IMR-90 (cell line): ENCODE data around the gene ASTN2. TPM values are rescaled to one million over a fixed set of nuclear protein-coding genes. Genes with fewer than 3 reads are reported as not detected.

ENCODE experiments used
- ATAC-seq: fragments of 200-7000 bp; cut with Tn5 transposase; 2 replicates; pipeline ENCODE4 v1.9.1; 2020; ENCODE audit warnings: low read depth, mild to moderate bottlenecking, moderate library complexity
- BruUV-seq: library from RNA; stranded (reverse); fragments of 400-500 nt; replicated peaks from 2 replicates; lab custom pipeline; 2021; lab: Mats Ljungman, UMichigan
- CTCF ChIA-PET: fragments of 300-600 bp; formaldehyde crosslinking; extraction: SDS; loops from one replicate; lab custom pipeline; 2021; ENCODE audit warnings: antibody characterized with exemption; lab: Yijun Ruan, JAX
- POLR2A ChIA-PET: fragments of 300-600 bp; sonication (Branson Sonifier 250); formaldehyde crosslinking; loops from one replicate; lab custom pipeline; 2022; ENCODE audit warnings: antibody characterized with exemption; ENCODE audit not compliant: unreplicated experiment; lab: Charles Lee
- DNase-seq: peaks from one replicate; pipeline ENCODE4 v3.0.0; 2013
- H2AFZ ChIP-seq: replicated peaks from 2 replicates; pipeline ENCODE3; 2013; ENCODE audit warnings: low read length, mild to moderate bottlenecking; ENCODE audit not compliant: poor library complexity
- H2AK5ac ChIP-seq: 2 replicates; pipeline ENCODE4 v1.6.1; 2013; ENCODE audit warnings: low read depth, low read length, inconsistent platforms
- H2AK9ac ChIP-seq: replicated peaks from 2 replicates; pipeline ENCODE3; 2013; ENCODE audit warnings: mild to moderate bottlenecking, low read depth, low read length, moderate library complexity; ENCODE audit not compliant: poor library complexity
- H2BK120ac ChIP-seq: 2 replicates; pipeline ENCODE4 v1.6.1; 2013; ENCODE audit warnings: low read depth, low read length, inconsistent platforms
- H2BK15ac ChIP-seq: 3 replicates; pipeline ENCODE4 v1.6.1; 2013; ENCODE audit warnings: low read depth, low read length, inconsistent platforms
- H2BK20ac ChIP-seq: 2 replicates; pipeline ENCODE4 v1.6.1; 2013; ENCODE audit warnings: low read depth, mild to moderate bottlenecking, inconsistent platforms, low read length, moderate library complexity
- H2BK5ac ChIP-seq: 2 replicates; pipeline ENCODE4 v1.6.1; 2013; ENCODE audit warnings: mild to moderate bottlenecking, low read depth, low read length, inconsistent platforms; ENCODE audit not compliant: poor library complexity, severe bottlenecking
- H3K14ac ChIP-seq: replicated peaks from 2 replicates; pipeline ENCODE4 v1.6.1; 2013; ENCODE audit warnings: low read depth, low read length, inconsistent platforms
- H3K18ac ChIP-seq: 2 replicates; pipeline ENCODE4 v1.6.1; 2013; ENCODE audit warnings: low read depth, low read length, control low read depth
- H3K23ac ChIP-seq: 2 replicates; pipeline ENCODE4 v1.6.1; 2013; ENCODE audit warnings: low read depth, low read length, inconsistent platforms
- H3K27ac ChIP-seq: 2 replicates; pipeline ENCODE4 v1.5.1; 2013; ENCODE audit warnings: mild to moderate bottlenecking, control low read depth, low read length; ENCODE audit not compliant: insufficient read depth
- H3K27me3 ChIP-seq: 2 replicates; pipeline ENCODE4 v1.6.1; 2013; ENCODE audit warnings: low read length; ENCODE audit not compliant: control insufficient read depth, insufficient read depth
- H3K36me3 ChIP-seq: 2 replicates; pipeline ENCODE4 v1.6.1; 2013; ENCODE audit warnings: low read length, mixed read lengths; ENCODE audit not compliant: control insufficient read depth, insufficient read depth
- H3K4ac ChIP-seq: 2 replicates; pipeline ENCODE4 v1.6.1; 2013; ENCODE audit warnings: low read depth, low read length, inconsistent platforms
- H3K4me1 ChIP-seq: 2 replicates; pipeline ENCODE4 v1.6.1; 2013; ENCODE audit warnings: low read length, mixed read lengths; ENCODE audit not compliant: control insufficient read depth, insufficient read depth
- H3K4me2 ChIP-seq: 2 replicates; pipeline ENCODE4 v1.6.1; 2013; ENCODE audit warnings: low read depth, mild to moderate bottlenecking, control low read depth, low read length, moderate library complexity
- H3K4me3 ChIP-seq: 2 replicates; pipeline ENCODE4 v1.5.1; 2013; ENCODE audit warnings: low read depth, mild to moderate bottlenecking, control low read depth, low read length, moderate library complexity; ENCODE audit not compliant: insufficient read depth
- H3K56ac ChIP-seq: 2 replicates; pipeline ENCODE4 v1.6.1; 2013; ENCODE audit warnings: low read length, inconsistent platforms; ENCODE audit not compliant: insufficient read depth; ENCODE audit errors: extremely low read depth
- H3K79me1 ChIP-seq, 2 experiments: 2 replicates each; pipeline ENCODE4 v1.6.1; 2013; ENCODE audit warnings: low read length in 2 of 2, inconsistent platforms in 1 of 2, low read depth in 1 of 2
- H3K9ac ChIP-seq: 2 replicates; pipeline ENCODE4 v1.6.1; 2013; ENCODE audit warnings: low read depth, low read length, control low read depth
- H3K9me1 ChIP-seq: 2 replicates; pipeline ENCODE4 v1.6.1; 2013; ENCODE audit warnings: low read length, inconsistent platforms; ENCODE audit not compliant: insufficient read depth
- H3K9me3 ChIP-seq: 2 replicates; pipeline ENCODE4 v1.6.1; 2013; ENCODE audit warnings: low read length; ENCODE audit not compliant: control insufficient read depth, insufficient read depth
- H4K20me1 ChIP-seq: 2 replicates; pipeline ENCODE4 v1.6.1; 2013; ENCODE audit warnings: low read length, inconsistent platforms; ENCODE audit not compliant: insufficient read depth
- H4K5ac ChIP-seq: 2 replicates; pipeline ENCODE4 v1.6.1; 2013; ENCODE audit warnings: mild to moderate bottlenecking, low read depth, low read length, control low read depth
- H4K8ac ChIP-seq, 2 experiments: 2 replicates each; pipeline ENCODE4 v1.6.1; 2013; ENCODE audit warnings: low read depth in 2 of 2, low read length in 2 of 2, control low read depth in 1 of 2, inconsistent platforms in 1 of 2
- H4K91ac ChIP-seq: 2 replicates; pipeline ENCODE4 v1.6.1; 2013; ENCODE audit warnings: low read depth, low read length, inconsistent platforms; ENCODE audit not compliant: insufficient read depth
- BHLHE40 ChIP-seq: fragments of 150-350 bp; IDR thresholded peaks from 2 replicates; pipeline ENCODE4 v1.6.1; 2016; ENCODE audit warnings: mild to moderate bottlenecking, low read depth, low read length
- CEBPB ChIP-seq: IDR thresholded peaks from 2 replicates; pipeline ENCODE4 v1.6.1; 2012; ENCODE audit warnings: low read depth, low read length, improper control_type of control experiment
- CHD1 ChIP-seq: IDR thresholded peaks from 2 replicates; pipeline ENCODE4 v1.6.1; 2012; ENCODE audit warnings: low read depth, low read length, improper control_type of control experiment
- FOS ChIP-seq: fragments of 150-350 bp; IDR thresholded peaks from 2 replicates; pipeline ENCODE4 v1.6.1; 2016; ENCODE audit warnings: low read depth, low read length
- MAFK ChIP-seq: IDR thresholded peaks from 2 replicates; pipeline ENCODE4 v1.6.1; 2012; ENCODE audit warnings: low read depth, low read length, improper control_type of control experiment
- MAZ ChIP-seq: IDR thresholded peaks from 2 replicates; pipeline ENCODE4 v1.6.1; 2012; ENCODE audit warnings: low read depth, mild to moderate bottlenecking, low read length, improper control_type of control experiment, moderate library complexity, borderline replicate concordance
- MXI1 ChIP-seq: IDR thresholded peaks from 2 replicates; pipeline ENCODE4 v1.6.1; 2012; ENCODE audit warnings: low read depth, mild to moderate bottlenecking, low read length, moderate library complexity, borderline replicate concordance
- NFE2L2 ChIP-seq: fragments of 150-350 bp; IDR thresholded peaks from 2 replicates; pipeline ENCODE4 v1.6.1; 2016; ENCODE audit warnings: low read depth, mild to moderate bottlenecking, low read length
- POLR2A ChIP-seq: IDR thresholded peaks from 2 replicates; pipeline ENCODE4 v1.6.1; 2012; ENCODE audit warnings: mild to moderate bottlenecking, low read depth, low read length
- RAD21 ChIP-seq: IDR thresholded peaks from 2 replicates; pipeline ENCODE4 v1.6.1; 2012; ENCODE audit warnings: low read length, improper control_type of control experiment
- RCOR1 ChIP-seq: IDR thresholded peaks from 2 replicates; pipeline ENCODE4 v1.6.1; 2012; ENCODE audit warnings: mild to moderate bottlenecking, low read length, improper control_type of control experiment; ENCODE audit not compliant: insufficient replicate concordance
- SMC3 ChIP-seq: fragments of 150-350 bp; IDR thresholded peaks from 2 replicates; pipeline ENCODE4 v1.6.1; 2016; ENCODE audit warnings: low read depth, mild to moderate bottlenecking, antibody characterized with exemption, low read length, moderate library complexity
- WGBS, 2 experiments: methylation state at CpG; one replicate each; pipeline versions ENCODE4 v1.1.5 to v1.1.7; 2013; ENCODE audit warnings: missing lambda C conversion rate in 2 of 2; ENCODE audit not compliant: insufficient read length in 1 of 2; ENCODE audit errors: extremely low coverage in 2 of 2; 5-methylcytosine and 5-hydroxymethylcytosine counted together
- dilution Hi-C: fragments of 300-500 bp; cut with HindIII; formaldehyde crosslinking; loops from one replicate; pipeline ENCODE4 v1.14.3; 2018; ENCODE audit warnings: low sequenced_read_pairs; ENCODE audit not compliant: unreplicated experiment
- in situ Hi-C: fragments of 300-500 bp; cut with MboI; formaldehyde crosslinking; loops from 3 replicates; pipeline ENCODE4 v1.14.3; 2019; ENCODE audit warnings: low sequenced_read_pairs, inconsistent platforms, mixed read lengths
- intact Hi-C: fragments of 100-400 bp; cut with micrococcal nuclease; formaldehyde crosslinking; loops from 2 replicates; pipeline ENCODE4 v1.10.0; 2022
- polyA plus RNA-seq, 3 experiments: library from polyadenylated mRNA; depleted of rRNA; stranded (reverse); fragments of >200 nt; gene quantifications; 2 replicates each; pipeline ENCODE4 v1.2.3, GENCODE V29; 2012; ENCODE audit warnings: low replicate concordance in 1 of 3
- total RNA-seq: library from RNA; depleted of rRNA; stranded (reverse); fragments of >200 nt; gene quantifications from 2 replicates; pipeline ENCODE4 v1.2.3, GENCODE V29; 2012
- TF ChIP-seq, protein P1 (sequence below): conservative IDR thresholded peaks from 2 replicates; pipeline ENCODE4 v1.5.1; 2012; ENCODE audit warnings: mild to moderate bottlenecking, low read depth, low read length, improper control_type of control experiment
- TF ChIP-seq, protein P2 (sequence below): fragments of 150-350 bp; IDR thresholded peaks from 2 replicates; pipeline ENCODE4 v1.6.1; 2017; ENCODE audit warnings: mild to moderate bottlenecking, antibody characterized with exemption, low read length, low read depth
- TF ChIP-seq, protein P3 (sequence below): fragments of 150-350 bp; IDR thresholded peaks from 2 replicates; pipeline ENCODE4 v1.6.1; 2016; ENCODE audit warnings: low read depth, mild to moderate bottlenecking, low read length, moderate library complexity, borderline replicate concordance

The ASTN2 gene
- total and polyA plus RNA-seq, 2 of the 4 experiments (the other 2 are of a cell fraction) = 3.8 to 6.8 TPM

DNA sequence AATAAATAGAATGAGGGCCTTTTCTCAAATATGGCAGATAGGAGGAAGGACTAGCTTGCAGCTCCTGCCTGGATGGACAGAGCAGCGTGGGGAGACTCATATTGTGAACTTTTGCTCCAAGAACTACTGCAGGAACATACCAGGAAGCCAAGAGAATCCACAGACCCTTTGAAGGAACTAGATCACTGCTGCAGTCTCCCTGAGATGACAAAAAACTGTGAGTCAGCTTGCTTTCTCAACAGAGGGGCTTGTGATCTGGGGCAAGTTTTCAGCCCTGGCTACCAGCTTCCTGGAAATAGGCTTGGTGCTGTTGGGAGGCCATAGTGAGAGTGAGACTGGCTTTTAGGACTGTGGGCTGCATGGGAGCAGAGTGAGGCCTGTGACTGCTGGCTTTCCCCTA lies 898.4 kb downstream of the ASTN2 start:
- Histone ChIP-seq H2BK5ac (no peak overlapping the region), H2BK120ac (no peak overlapping the region), H2AK5ac (no peak overlapping the region), H3K23ac (no peak overlapping the region), H4K8ac (no peak overlapping the region), H4K20me1 (no peaks in the 10 kb centered on the region), H3K9ac (no peak overlapping the region), H3K36me3 (no peaks in the 10 kb centered on the region), H3K18ac (no peak overlapping the region), H3K27me3 (no peaks in the 10 kb centered on the region), H3K4me1 (no peaks in the 10 kb centered on the region), H4K5ac (no peak overlapping the region), H4K91ac (no peak overlapping the region), H3K4me3 (no peak overlapping the region), H3K56ac (no peak overlapping the region), H3K4me2 (no peak overlapping the region), H2AFZ (no peak overlapping the region), H2BK20ac (no peak overlapping the region), H3K14ac (no peak overlapping the region), H3K27ac (no peak overlapping the region), H3K9me1 (no peaks in the 10 kb centered on the region), H3K79me1 (no peaks in the 10 kb centered on the region), H3K9me3 (no peaks in the 10 kb centered on the region), H2BK15ac (no peak overlapping the region), H3K4ac (no peak overlapping the region), H2AK9ac (no peak overlapping the region)
- no peak for TF ChIP-seq MAFK
- TF ChIP-seq BHLHE40 = no peak
- TF ChIP-seq, protein P1, sequence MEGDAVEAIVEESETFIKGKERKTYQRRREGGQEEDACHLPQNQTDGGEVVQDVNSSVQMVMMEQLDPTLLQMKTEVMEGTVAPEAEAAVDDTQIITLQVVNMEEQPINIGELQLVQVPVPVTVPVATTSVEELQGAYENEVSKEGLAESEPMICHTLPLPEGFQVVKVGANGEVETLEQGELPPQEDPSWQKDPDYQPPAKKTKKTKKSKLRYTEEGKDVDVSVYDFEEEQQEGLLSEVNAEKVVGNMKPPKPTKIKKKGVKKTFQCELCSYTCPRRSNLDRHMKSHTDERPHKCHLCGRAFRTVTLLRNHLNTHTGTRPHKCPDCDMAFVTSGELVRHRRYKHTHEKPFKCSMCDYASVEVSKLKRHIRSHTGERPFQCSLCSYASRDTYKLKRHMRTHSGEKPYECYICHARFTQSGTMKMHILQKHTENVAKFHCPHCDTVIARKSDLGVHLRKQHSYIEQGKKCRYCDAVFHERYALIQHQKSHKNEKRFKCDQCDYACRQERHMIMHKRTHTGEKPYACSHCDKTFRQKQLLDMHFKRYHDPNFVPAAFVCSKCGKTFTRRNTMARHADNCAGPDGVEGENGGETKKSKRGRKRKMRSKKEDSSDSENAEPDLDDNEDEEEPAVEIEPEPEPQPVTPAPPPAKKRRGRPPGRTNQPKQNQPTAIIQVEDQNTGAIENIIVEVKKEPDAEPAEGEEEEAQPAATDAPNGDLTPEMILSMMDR = no peak
- no peak for TF ChIP-seq NFE2L2
- TF ChIP-seq RCOR1 = no peak
- no peak for TF ChIP-seq RAD21
- no peak for TF ChIP-seq MXI1
- TF ChIP-seq, protein P2, sequence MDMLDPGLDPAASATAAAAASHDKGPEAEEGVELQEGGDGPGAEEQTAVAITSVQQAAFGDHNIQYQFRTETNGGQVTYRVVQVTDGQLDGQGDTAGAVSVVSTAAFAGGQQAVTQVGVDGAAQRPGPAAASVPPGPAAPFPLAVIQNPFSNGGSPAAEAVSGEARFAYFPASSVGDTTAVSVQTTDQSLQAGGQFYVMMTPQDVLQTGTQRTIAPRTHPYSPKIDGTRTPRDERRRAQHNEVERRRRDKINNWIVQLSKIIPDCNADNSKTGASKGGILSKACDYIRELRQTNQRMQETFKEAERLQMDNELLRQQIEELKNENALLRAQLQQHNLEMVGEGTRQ = no peak
- TF ChIP-seq POLR2A = no peak
- TF ChIP-seq, protein P3, sequence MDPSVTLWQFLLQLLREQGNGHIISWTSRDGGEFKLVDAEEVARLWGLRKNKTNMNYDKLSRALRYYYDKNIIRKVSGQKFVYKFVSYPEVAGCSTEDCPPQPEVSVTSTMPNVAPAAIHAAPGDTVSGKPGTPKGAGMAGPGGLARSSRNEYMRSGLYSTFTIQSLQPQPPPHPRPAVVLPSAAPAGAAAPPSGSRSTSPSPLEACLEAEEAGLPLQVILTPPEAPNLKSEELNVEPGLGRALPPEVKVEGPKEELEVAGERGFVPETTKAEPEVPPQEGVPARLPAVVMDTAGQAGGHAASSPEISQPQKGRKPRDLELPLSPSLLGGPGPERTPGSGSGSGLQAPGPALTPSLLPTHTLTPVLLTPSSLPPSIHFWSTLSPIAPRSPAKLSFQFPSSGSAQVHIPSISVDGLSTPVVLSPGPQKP = no peak
- no peak for TF ChIP-seq SMC3
- TF ChIP-seq FOS = no peak
- TF ChIP-seq CHD1 = no peak
- no peak for TF ChIP-seq CEBPB
- TF ChIP-seq MAZ = no peak
- dilution Hi-C loops = no loop called here
- CTCF ChIA-PET = no interaction called here
- intact Hi-C loops = no loop called here
- DNase-seq = no peak
- BruUV-seq = no TSS peak
- POLR2A ChIA-PET = no interaction called here
- in situ Hi-C loops = no loop called here
- no peak for ATAC-seq
- 33% methylated on average over 1 of the region's 1 CpG; no CpG with 5 or more reads in 1 of the 2 experiments for WGBS, 2 experiments
